GM19463 (cell line): Measurements from ENCODE around the gene GPR157.

Source experiments
- ATAC-seq: cut with Tn5 transposase; IDR thresholded peaks from one replicate; pipeline ENCODE4 v1.9.1; 2021; ENCODE audit warnings: mild to moderate bottlenecking, moderate library complexity; ENCODE audit not compliant: unreplicated experiment

The GPR157 gene

GRCh38 chr1:9066945-9067807 lies 61.7 kb downstream of the GPR157 start:
- no peak for ATAC-seq

GRCh38 chr1:9065213-9065751 lies 63.6 kb downstream of the GPR157 start:
- ATAC-seq = no peak

- ATAC-seq = no peak
These were observed 66.1 kb downstream of the GPR157 start for GRCh38 chr1:9062846-9063245.

- no peak for ATAC-seq
These were observed 66.9 kb downstream of the GPR157 start for GRCh38 chr1:9062021-9062471.

- no peak for ATAC-seq
These were observed 67.5 kb downstream of the GPR157 start for GRCh38 chr1:9061252-9061960.

GRCh38 chr1:9059891-9060744 lies 68.8 kb downstream of the GPR157 start:
- ATAC-seq = no peak

GRCh38 chr1:9058465-9058864 lies 70.4 kb downstream of the GPR157 start:
- no peak for ATAC-seq

- ATAC-seq = no peak
These were observed 71.1 kb downstream of the GPR157 start for GRCh38 chr1:9057851-9058250.

GRCh38 chr1:9052272-9053049 lies 76.4 kb downstream of the GPR157 start:
- ATAC-seq = no peak

- ATAC-seq = no peak
These were observed 77.5 kb downstream of the GPR157 start for GRCh38 chr1:9051379-9051778.

GRCh38 chr1:9050803-9051202 lies 78.1 kb downstream of the GPR157 start:
- ATAC-seq = no peak
